ENCODE results near the gene PLEKHM3.

PLEKHM3 gene

GRCh38 chr2:208049441-208049840 is 24.1 kb upstream of the PLEKHM3 start:
- Histone ChIP-seq H3K4me1 (ENCODE audit: control insufficient read depth, insufficient read depth, low read length) (no peaks in the 10 kb centered on the region; the same call in 1 of the 2 replicates), H3K9ac (ENCODE audit: low read depth, low read length) (no peak overlapping the region), H3K27ac (ENCODE audit: low read depth, low read length) (no peak overlapping the region), H3K9me3 (ENCODE audit: control insufficient read depth, insufficient read depth, low read length) (no peaks in the 10 kb centered on the region), H3K36me3 (ENCODE audit: control insufficient read depth, insufficient read depth, low read length) (no peaks in the 10 kb centered on the region), H3K4me3 (ENCODE audit: low read depth, low read length) (no peak overlapping the region), H3K27me3 (ENCODE audit: control insufficient read depth, insufficient read depth, low read length) (no peaks in the 10 kb centered on the region)

DNA sequence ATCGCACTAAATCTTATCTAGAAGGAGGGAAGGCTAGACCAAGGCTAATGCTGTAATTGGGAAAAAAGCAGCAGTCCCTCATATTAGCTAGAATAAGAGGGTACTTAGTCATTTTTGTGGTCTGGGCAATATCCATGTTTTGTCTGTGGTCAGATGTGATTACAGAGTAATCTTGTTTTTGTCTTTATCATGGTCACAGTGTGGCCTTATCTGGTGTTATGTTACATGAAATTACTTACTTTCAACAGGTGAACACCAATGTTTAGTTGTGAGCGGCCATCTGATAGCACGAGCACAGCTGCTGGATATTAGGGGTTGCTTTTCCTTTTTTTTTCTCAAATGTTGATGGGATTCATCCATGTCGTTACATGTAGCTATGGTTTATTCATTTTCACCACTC is 23.7 kb upstream of the PLEKHM3 start:
- Histone ChIP-seq H3K4me1 (ENCODE audit: control insufficient read depth, insufficient read depth, low read length) (peaks cover 4% of the 10 kb centered on the region), H3K9ac (ENCODE audit: low read depth, low read length) (no peak overlapping the region), H3K4me3 (ENCODE audit: low read depth, low read length) (no peak overlapping the region), H3K9me3 (ENCODE audit: control insufficient read depth, insufficient read depth, low read length) (no peaks in the 10 kb centered on the region), H3K27ac (ENCODE audit: low read depth, low read length) (no peak overlapping the region), H3K27me3 (ENCODE audit: control insufficient read depth, insufficient read depth, low read length) (no peaks in the 10 kb centered on the region), H3K36me3 (ENCODE audit: control insufficient read depth, insufficient read depth, low read length) (no peaks in the 10 kb centered on the region)

GRCh38 chr2:208047840-208048239 is 22.5 kb upstream of the PLEKHM3 start:
- Histone ChIP-seq H3K9me3 (ENCODE audit: control insufficient read depth, insufficient read depth, low read length) (no peaks in the 10 kb centered on the region), H3K36me3 (ENCODE audit: control insufficient read depth, insufficient read depth, low read length) (no peaks in the 10 kb centered on the region), H3K27me3 (ENCODE audit: control insufficient read depth, insufficient read depth, low read length) (no peaks in the 10 kb centered on the region), H3K4me1 (ENCODE audit: control insufficient read depth, insufficient read depth, low read length) (peaks cover 10% of the 10 kb centered on the region), H3K27ac (ENCODE audit: low read depth, low read length) (no peak overlapping the region), H3K9ac (ENCODE audit: low read depth, low read length) (no peak overlapping the region), H3K4me3 (ENCODE audit: low read depth, low read length) (no peak overlapping the region)

DNA sequence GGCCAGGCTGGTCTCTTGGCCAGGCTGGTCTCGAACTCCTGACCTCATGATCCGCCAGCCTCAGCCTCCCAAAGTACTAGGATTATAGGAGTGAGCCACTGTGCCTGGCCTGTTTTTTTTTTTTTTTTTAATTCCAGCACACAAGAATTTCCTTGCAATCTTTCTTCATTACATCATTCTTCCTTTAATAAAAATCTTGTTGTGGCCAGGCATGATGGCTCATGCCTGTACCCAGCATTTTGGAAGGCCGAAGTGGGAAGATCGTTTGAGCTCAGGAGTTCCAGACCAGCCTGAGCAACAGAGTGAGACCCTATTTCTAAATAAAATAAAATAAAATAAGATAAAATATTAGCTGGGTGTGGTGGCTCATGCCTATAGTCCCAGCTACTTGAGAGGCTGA is 21.4 kb upstream of the PLEKHM3 start:
- Histone ChIP-seq H3K9me3 (ENCODE audit: control insufficient read depth, insufficient read depth, low read length) (no peaks in the 10 kb centered on the region), H3K9ac (ENCODE audit: low read depth, low read length) (no peak overlapping the region), H3K4me3 (ENCODE audit: low read depth, low read length) (no peak overlapping the region), H3K27me3 (ENCODE audit: control insufficient read depth, insufficient read depth, low read length) (no peaks in the 10 kb centered on the region), H3K36me3 (ENCODE audit: control insufficient read depth, insufficient read depth, low read length) (no peaks in the 10 kb centered on the region), H3K4me1 (ENCODE audit: control insufficient read depth, insufficient read depth, low read length) (peaks cover 13% of the 10 kb centered on the region), H3K27ac (ENCODE audit: low read depth, low read length) (no peak overlapping the region)

DNA sequence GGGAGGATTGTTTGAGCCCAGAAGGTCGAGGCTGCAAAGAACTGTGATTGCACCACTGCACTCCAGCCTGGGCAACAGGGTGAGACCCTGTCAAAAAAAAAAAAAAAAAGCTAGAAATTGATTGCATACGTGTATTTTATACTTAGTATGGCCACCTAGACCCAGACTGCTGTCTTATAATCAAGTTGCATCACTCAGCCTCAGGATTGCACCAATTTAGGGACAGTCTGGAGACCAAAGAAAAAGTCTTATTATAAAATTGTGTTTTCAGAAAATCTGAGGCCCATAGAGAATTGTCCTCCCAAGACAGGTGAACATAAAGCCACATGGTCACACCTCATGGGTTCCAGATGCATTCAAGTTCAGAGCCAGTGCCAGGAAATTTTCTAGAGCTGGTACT is 17.1 kb upstream of the PLEKHM3 start:
- Histone ChIP-seq H3K4me3 (ENCODE audit: low read depth, low read length) (no peak overlapping the region), H3K4me1 (ENCODE audit: control insufficient read depth, insufficient read depth, low read length) (peaks cover 22% of the 10 kb centered on the region), H3K27ac (ENCODE audit: low read depth, low read length) (no peak overlapping the region), H3K36me3 (ENCODE audit: control insufficient read depth, insufficient read depth, low read length) (no peaks in the 10 kb centered on the region), H3K9ac (ENCODE audit: low read depth, low read length) (no peak overlapping the region), H3K9me3 (ENCODE audit: control insufficient read depth, insufficient read depth, low read length) (no peaks in the 10 kb centered on the region), H3K27me3 (ENCODE audit: control insufficient read depth, insufficient read depth, low read length) (no peaks in the 10 kb centered on the region)

DNA sequence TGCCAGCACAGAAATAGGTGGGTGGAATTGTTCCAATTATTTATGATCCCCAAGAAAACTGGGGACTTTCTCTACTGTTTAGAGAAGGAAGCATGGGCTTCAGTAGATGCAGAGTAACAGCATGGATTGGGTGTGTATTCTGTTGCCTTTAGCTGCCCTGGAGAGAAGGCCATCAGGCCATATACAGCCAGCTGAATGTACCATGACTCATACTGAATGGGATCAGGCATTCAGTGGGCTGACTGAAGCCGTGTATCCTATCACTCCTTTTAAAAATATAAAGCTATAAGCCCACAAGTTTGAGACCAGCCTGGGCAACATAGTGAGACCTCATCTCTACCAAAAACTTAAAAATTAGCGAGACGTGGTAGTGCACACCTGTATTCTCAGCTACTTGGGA is 16.7 kb upstream of the PLEKHM3 start:
- no peaks in the 10 kb centered on the region for H3K36me3 ChIP-seq (ENCODE audit: control insufficient read depth, insufficient read depth, low read length)
- H3K9ac ChIP-seq (ENCODE audit: low read depth, low read length): no peak overlapping the region
- H3K9me3 ChIP-seq (ENCODE audit: control insufficient read depth, insufficient read depth, low read length): no peaks in the 10 kb centered on the region
- no peak overlapping the region for H3K27ac ChIP-seq (ENCODE audit: low read depth, low read length)
- H3K4me1 ChIP-seq (ENCODE audit: control insufficient read depth, insufficient read depth, low read length): peaks cover 22% of the 10 kb centered on the region
- H3K27me3 ChIP-seq (ENCODE audit: control insufficient read depth, insufficient read depth, low read length): no peaks in the 10 kb centered on the region
- H3K4me3 ChIP-seq (ENCODE audit: low read depth, low read length): no peak overlapping the region

- H3K9ac ChIP-seq (ENCODE audit: low read depth, low read length): no peak overlapping the region
- H3K4me1 ChIP-seq (ENCODE audit: control insufficient read depth, insufficient read depth, low read length): peaks cover 22% of the 10 kb centered on the region
- H3K9me3 ChIP-seq (ENCODE audit: control insufficient read depth, insufficient read depth, low read length): no peaks in the 10 kb centered on the region
- H3K27ac ChIP-seq (ENCODE audit: low read depth, low read length): peak overlapping the region; percentile 32
- H3K27me3 ChIP-seq (ENCODE audit: control insufficient read depth, insufficient read depth, low read length): no peaks in the 10 kb centered on the region
- H3K4me3 ChIP-seq (ENCODE audit: low read depth, low read length): no peak overlapping the region
- H3K36me3 ChIP-seq (ENCODE audit: control insufficient read depth, insufficient read depth, low read length): no peaks in the 10 kb centered on the region
Observed at GRCh38 chr2:208040199-208041171, 15.2 kb upstream of the PLEKHM3 start.

GRCh38 chr2:208039376-208040110 is 14.2 kb upstream of the PLEKHM3 start:
- Histone ChIP-seq H3K9ac (ENCODE audit: low read depth, low read length) (no peak overlapping the region), H3K4me3 (ENCODE audit: low read depth, low read length) (no peak overlapping the region), H3K4me1 (ENCODE audit: control insufficient read depth, insufficient read depth, low read length) (peaks cover 22% of the 10 kb centered on the region), H3K36me3 (ENCODE audit: control insufficient read depth, insufficient read depth, low read length) (no peaks in the 10 kb centered on the region), H3K9me3 (ENCODE audit: control insufficient read depth, insufficient read depth, low read length) (no peaks in the 10 kb centered on the region), H3K27me3 (ENCODE audit: control insufficient read depth, insufficient read depth, low read length) (no peaks in the 10 kb centered on the region), H3K27ac (ENCODE audit: low read depth, low read length) (no peak overlapping the region)

DNA sequence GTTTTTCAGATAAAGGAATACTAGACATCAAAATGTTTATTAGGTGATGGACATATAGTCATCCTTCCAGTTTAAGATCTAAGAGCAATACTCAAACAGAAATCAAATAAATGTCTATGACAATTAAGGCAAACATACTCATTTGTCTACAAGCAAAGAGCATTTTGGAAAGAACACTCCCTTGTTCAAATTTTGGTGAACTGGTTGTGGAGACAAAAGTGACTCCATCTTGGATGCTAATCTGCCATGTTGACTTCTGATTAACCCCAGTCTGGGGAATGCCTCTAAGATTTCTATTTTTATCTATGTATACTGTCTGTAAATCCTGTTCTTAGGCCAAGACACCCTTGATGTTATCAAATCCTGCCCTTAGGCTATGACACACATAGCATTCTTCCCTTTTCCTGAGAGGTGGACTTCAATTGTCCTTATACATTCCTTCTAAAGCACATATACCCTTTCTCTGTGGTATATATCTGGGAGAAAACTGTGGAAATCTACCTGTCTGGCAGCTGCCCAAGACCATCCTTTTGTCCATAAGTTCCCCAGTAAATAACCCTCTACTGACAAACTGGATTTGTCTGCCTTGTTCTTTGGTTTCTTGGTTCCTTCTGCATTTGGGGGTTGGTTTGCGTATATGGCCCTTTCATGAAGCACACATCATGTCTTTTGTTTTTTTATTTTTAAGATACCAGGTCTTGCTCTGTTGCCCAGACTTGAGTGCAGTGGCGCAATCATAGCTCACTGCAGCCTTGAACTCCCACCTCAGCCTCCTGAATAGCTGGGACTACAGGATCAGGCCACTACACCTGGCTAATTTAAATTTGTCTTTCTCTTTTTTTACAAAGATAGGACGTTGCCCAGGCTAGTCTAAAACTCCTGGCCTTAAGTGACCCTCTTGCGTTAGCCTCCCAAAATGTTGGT is 12.5 kb upstream of the PLEKHM3 start:
- H3K4me1 ChIP-seq (ENCODE audit: control insufficient read depth, insufficient read depth, low read length): peaks cover 12% of the 10 kb centered on the region
- no peak overlapping the region for H3K4me3 ChIP-seq (ENCODE audit: low read depth, low read length)
- no peaks in the 10 kb centered on the region for H3K36me3 ChIP-seq (ENCODE audit: control insufficient read depth, insufficient read depth, low read length)
- no peak overlapping the region for H3K9ac ChIP-seq (ENCODE audit: low read depth, low read length)
- H3K27me3 ChIP-seq (ENCODE audit: control insufficient read depth, insufficient read depth, low read length): no peaks in the 10 kb centered on the region
- no peak overlapping the region for H3K27ac ChIP-seq (ENCODE audit: low read depth, low read length)
- H3K9me3 ChIP-seq (ENCODE audit: control insufficient read depth, insufficient read depth, low read length): no peaks in the 10 kb centered on the region

- H3K4me3 ChIP-seq (ENCODE audit: low read depth, low read length): no peak overlapping the region
- H3K9me3 ChIP-seq (ENCODE audit: control insufficient read depth, insufficient read depth, low read length): no peaks in the 10 kb centered on the region
- no peaks in the 10 kb centered on the region for H3K36me3 ChIP-seq (ENCODE audit: control insufficient read depth, insufficient read depth, low read length)
- no peak overlapping the region for H3K27ac ChIP-seq (ENCODE audit: low read depth, low read length)
- H3K4me1 ChIP-seq (ENCODE audit: control insufficient read depth, insufficient read depth, low read length): peaks cover 9% of the 10 kb centered on the region
- no peak overlapping the region for H3K9ac ChIP-seq (ENCODE audit: low read depth, low read length)
- no peaks in the 10 kb centered on the region for H3K27me3 ChIP-seq (ENCODE audit: control insufficient read depth, insufficient read depth, low read length)
Observed at GRCh38 chr2:208036357-208036756, 11.0 kb upstream of the PLEKHM3 start.
